ENCODE measurements around the gene SMIM29. TPM values are rescaled to one million over a fixed set of nuclear protein-coding genes. Genes with fewer than 3 reads are reported as not detected.
A peak's percentile ranks its signal among the peaks of the same experiment; 100 is the strongest.

SMIM29 gene
- total and polyA plus RNA-seq, 11 donors: 18.4 to 50.4 (median 31.3) TPM

DNA sequence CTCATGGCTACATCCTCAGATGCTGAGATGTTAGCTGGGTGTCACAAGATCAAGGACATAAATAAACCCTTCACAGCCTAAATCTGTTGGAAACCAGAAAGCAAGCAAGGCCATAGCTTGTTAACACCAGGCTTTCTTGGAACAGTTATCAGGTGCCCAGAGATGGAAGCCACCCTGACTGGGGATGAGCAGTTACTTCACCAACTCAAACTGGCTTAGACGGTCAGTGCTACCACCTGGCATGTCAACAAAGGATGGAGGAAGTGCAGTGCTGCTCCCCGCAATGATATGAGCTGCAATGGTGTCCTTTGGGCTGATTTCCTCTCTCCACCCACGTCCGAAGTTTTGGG, 28.9 kb upstream of the SMIM29 start:
- Histone ChIP-seq H3K36me3 (peaks cover 0 to 22% (median 0%) of the 10 kb centered on the region in 9 donors), H3K4me1 (peaks cover 0 to 78% (median 34%) of the 10 kb centered on the region in 12 donors), H3K27me3 (no peaks in the 10 kb centered on the region), H3K9me3 (no peaks in the 10 kb centered on the region), H3K27ac (peak overlapping the region in 9 of 12 donors; percentile 19 to 85 (median 66)), H3K4me3 (no peak overlapping the region)
- DNase-seq: no peak
- intact Hi-C loops (cut with DNase I): loop anchor here in 3 of 10 donors (2.0 to 10.0 kb wide), 3 partner anchors 57 to 115 kb away; partner anchors contain the start of gene NUDT3 (in 1 of the 3)
- ATAC-seq: no peak
- 79 to 85% (median 84%) methylated on average over 4 of the region's 4 CpGs for WGBS, 4 donors
- TF ChIP-seq POLR2A (IDR thresholded peaks at IDR 0.05): no peak
- TF ChIP-seq, protein P1, sequence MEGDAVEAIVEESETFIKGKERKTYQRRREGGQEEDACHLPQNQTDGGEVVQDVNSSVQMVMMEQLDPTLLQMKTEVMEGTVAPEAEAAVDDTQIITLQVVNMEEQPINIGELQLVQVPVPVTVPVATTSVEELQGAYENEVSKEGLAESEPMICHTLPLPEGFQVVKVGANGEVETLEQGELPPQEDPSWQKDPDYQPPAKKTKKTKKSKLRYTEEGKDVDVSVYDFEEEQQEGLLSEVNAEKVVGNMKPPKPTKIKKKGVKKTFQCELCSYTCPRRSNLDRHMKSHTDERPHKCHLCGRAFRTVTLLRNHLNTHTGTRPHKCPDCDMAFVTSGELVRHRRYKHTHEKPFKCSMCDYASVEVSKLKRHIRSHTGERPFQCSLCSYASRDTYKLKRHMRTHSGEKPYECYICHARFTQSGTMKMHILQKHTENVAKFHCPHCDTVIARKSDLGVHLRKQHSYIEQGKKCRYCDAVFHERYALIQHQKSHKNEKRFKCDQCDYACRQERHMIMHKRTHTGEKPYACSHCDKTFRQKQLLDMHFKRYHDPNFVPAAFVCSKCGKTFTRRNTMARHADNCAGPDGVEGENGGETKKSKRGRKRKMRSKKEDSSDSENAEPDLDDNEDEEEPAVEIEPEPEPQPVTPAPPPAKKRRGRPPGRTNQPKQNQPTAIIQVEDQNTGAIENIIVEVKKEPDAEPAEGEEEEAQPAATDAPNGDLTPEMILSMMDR (IDR thresholded peaks at IDR 0.05): no peak

DNA sequence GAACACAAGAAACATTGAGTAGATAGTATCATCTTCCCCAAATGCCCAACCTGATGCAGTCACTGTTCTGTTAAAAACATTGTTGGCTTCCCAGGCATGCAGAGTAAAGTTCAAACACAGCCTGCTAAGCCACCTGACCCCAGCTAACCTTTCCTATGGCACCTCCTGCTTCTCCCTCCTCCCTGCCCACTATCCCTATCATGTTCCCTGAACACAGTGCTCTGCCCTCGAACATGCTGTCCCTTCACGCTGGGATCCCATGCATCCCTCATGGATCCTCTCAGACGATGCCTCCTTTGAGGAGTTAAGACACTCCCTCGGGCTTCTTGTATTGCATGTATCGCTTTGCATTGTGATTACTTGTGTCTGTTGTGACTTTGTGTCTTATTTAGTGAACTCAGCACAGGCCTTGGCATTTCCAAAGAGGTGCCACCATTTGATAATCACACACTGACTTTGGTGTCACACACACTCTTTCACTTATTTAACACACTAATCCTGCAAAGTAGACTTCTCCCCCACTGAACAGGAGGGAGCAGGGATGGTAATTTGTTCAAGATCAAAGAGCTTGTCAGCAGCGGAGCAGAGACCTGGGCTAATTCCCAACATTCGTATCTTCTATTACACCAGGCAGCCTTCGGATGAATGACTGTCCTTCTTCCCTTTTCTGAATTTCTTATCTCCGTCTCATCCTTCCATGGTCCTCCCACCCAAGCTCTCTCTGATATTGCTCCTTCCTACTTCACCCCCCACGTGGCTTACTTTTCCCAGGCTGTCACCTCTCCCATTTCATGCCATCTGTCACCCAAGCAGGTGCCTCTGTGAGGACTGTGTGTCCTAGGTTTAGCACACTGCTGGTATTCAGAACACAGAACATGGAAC, 28.3 kb upstream of the SMIM29 start:
- H3K9me3 ChIP-seq: no peaks in the 10 kb centered on the region
- peak overlapping the region; percentile 44 to 85 (median 63) for H3K27ac ChIP-seq
- DNase-seq: peak in 3 of 5 donors; percentile 35 to 65 (median 59)
- no peaks in the 10 kb centered on the region for H3K27me3 ChIP-seq
- peak; percentile 72 to 86 (median 82) for ATAC-seq
- intact Hi-C loops (cut with DNase I): loop anchor here in 3 of 10 donors (2.0 to 10.0 kb wide), 3 partner anchors 58 to 116 kb away; partner anchors contain the start of gene NUDT3 (in 1 of the 3)
- TF ChIP-seq, protein P1 (IDR thresholded peaks at IDR 0.05): no peak
- no peak for TF ChIP-seq POLR2A (IDR thresholded peaks at IDR 0.05)
- no peak overlapping the region for H3K4me3 ChIP-seq
- H3K4me1 ChIP-seq: peaks cover 0 to 72% (median 34%) of the 10 kb centered on the region in 12 donors
- WGBS, 4 donors: 50 to 57% (median 52%) methylated on average over 10 of the region's 10 CpGs
- H3K36me3 ChIP-seq: peaks cover 0 to 22% (median 0%) of the 10 kb centered on the region in 9 donors

DNA sequence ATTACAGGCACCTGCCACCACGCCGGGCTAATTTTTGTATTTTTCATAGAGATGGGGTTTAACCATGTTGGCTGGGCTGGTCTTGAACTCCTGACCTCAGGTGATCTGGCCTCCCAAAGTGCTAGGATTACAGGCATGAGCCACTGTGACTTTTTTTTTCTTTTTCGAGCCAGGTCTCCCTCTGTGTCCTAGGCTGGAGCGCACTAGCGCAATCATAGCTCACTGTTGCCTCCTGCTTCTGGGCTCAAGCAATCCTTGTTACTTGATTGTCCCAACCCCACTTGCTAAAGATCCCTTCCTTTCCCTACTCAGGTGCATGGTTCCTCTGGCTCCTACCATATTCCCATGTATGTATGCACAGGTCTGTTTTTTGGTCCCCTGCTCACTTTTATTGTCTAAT, 27.4 kb upstream of the SMIM29 start:
- TF ChIP-seq, protein P1 (IDR thresholded peaks at IDR 0.05): no peak
- TF ChIP-seq POLR2A (IDR thresholded peaks at IDR 0.05): no peak
- no peak for DNase-seq
- Histone ChIP-seq H3K27ac (peak overlapping the region; percentile 44 to 85 (median 63)), H3K27me3 (no peaks in the 10 kb centered on the region), H3K4me3 (no peak overlapping the region), H3K9me3 (no peaks in the 10 kb centered on the region), H3K36me3 (peaks cover 0 to 21% (median 0%) of the 10 kb centered on the region in 9 donors), H3K4me1 (peaks cover 0 to 69% (median 34%) of the 10 kb centered on the region in 12 donors)
- intact Hi-C loops (cut with DNase I): loop anchor here in 3 of 10 donors (2.0 to 10.0 kb wide), 3 partner anchors 59 to 117 kb away; partner anchors contain the start of gene NUDT3 (in 1 of the 3)
- ATAC-seq: peak in 1 of 4 donors; percentile 6
- 87 to 94% (median 92%) methylated on average over 5 of the region's 5 CpGs for WGBS, 4 donors
